EL (cell line): ENCODE data around the gene TMEM114.

Experiments
- DNase-seq: peaks from one replicate; pipeline ENCODE4 v3.0.0-alpha.2; 2016

Gene TMEM114

DNA sequence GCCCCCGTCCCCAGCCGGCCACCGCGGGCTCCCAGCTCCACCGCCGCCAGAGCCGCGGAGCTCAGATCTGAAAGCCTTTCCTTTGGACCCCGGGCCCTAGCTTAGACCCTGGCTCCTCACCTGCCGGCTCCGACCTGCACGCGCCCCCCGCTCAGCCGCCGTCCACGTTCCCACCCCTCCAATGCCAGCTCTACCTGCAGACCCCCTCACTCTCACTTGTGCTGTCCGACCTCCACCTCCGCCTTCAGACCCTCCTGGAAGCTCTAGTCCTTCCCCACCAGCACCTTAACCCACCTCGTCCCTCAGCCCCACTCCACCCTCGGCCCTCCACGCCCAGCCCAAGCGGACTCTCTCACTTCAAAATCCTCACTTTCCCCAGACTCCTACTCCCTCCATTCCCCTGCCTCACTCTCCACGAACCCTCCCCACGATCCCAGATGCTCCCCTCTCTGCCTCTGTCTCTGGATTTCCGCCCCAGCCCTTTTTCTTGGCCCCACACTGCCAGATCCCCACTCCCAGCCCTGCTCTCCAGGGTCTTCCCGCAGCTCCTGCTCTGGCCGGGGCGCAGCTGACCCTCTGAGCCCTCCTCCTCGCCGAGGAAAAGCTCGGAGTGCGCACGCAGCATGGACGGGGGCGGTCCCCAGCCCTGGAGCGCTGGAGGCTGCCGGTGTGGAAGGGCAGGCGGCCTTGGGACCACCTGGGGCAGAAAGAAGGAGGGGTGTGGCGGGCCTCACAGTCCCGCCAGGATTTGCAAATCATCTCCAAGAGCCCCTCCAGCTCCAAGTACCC lies at the start of gene TMEM114:
TMEM114 (minus strand) TSS at position 612 of the 789 bp plus-strand sequence. CDS start 673 bp downstream, outside the sequence.
- no peak for DNase-seq

DNA sequence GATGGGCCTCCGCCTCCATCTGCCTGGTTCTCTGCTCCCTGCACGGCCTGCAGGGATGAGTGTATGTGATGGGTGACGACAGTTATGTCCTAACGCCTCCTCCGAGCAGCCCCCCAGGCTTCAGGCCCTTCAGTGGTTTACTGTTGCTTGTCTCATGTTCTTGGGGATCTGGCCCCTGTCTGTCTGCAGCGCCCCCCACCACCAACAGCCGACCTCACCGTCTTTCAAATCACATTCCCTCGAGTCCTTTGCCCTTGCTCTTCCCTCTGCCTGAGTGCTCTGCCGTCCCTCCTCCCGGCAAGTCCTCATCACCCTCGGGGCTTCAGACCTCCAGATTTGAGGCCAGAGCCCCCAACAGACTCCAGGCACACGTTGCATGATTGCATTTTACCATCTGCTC lies 49.4 kb upstream of the TMEM114 start:
- no peak for DNase-seq

DNA sequence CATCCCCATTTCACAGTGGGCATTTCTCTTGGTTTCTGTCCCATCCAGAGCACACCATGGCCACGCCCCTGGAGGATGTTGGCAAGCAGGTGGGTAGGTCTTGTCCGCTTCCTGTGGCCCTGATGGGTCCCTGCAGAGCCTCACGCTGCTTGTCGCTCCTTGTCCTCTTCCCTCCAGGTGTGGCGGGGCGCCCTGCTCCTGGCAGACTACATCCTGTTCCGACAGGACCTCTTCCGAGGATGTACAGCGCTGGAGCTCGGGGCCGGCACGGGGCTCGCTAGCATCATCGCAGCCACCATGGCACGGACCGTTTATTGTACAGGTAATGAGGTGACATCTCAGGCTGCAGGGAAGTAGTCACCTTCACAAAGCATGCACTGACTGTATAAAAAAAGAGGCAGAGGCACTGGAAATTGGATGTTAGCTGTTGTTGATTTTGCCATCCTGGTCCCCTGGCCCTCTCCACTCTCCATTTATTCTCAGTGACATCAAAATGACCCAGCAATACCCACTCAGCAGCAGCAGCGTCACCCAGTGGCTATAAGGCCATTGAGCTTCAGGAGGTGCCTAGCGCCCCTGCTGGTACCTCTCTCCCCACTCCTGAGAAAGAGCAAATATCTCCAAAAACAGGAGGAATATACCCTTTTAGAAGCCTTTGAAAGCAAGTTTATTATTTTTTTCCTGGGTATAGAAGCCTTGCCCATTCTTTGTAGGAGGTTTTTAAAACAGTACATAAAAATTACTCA lies 44.9 kb upstream of the TMEM114 start:
- DNase-seq, result peak; percentile 7

DNA sequence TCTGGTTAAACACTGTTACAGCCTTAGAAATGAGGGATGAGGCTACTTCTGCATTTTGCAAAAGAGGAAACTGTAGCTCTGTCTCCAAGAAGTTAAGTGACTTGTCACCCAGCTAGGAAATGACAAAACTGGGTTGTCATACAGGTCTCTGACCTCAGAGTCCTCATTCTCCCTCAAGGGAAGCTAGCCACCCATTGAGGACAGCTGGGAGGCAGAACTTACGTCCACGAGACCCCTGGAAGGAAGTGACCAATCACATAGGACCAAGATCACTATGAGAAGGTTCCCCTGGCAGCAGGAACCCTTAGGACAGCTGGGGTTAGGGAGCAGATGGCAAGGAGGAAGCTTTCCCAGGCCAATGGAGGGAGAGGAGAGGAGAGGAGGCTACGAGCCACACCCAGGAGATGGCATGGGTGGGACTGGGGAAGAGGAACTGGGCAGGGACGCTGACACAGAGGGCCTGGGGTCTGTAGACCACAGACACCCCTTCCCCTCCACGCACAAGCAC lies 42.4 kb upstream of the TMEM114 start:
- DNase-seq, result no peak

DNA sequence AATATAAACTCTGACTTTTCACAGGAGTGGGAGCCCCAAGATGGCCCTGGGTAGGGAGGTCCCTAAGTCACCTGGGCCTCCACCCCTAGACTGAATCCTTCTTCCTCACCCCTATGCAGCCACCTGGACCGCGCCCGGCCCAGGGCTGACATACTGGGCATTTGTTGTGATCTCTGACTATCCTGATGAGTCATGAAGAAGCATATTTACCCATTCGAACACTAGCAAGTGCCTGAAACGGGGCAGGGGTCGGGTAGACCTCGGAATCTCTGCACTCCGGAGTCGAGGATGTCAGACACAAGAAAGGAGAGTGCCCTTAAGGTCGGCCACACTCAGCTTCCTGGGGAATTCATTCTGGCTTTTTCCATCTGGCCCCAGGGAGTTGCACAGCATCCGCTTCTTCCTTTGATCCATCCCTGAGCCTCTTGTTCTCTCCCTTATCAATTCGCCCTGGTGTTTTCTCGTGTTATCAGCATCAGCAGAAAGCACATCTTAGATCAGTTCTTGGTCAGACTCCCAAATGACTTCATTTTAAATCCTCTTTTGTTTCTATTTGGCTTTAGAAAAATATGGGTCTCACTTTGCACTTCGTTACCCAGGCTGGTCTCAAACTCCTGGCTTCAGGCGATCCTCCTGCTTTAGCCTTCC lies 41.6 kb upstream of the TMEM114 start:
- DNase-seq, result no peak

DNA sequence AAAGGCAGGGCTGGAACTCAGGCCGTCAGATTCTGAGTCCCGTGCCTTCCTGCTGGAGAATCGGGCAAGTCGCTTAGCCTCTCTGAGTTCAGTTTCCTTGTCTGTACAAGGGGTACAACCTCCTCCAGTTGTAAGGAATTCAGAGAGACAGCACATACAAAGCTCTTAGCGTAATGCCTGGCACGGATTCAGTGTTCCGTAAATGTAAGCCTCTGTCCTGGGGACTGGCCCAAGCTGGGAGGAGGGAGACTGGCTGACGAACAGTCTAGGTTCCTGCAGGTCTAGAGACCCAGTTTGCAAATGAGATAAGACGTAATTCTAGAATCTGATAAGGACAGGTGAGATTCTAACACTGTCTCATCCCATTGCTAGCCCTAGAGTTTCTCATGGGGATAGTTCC lies 41.1 kb upstream of the TMEM114 start:
- DNase-seq, result no peak

DNA sequence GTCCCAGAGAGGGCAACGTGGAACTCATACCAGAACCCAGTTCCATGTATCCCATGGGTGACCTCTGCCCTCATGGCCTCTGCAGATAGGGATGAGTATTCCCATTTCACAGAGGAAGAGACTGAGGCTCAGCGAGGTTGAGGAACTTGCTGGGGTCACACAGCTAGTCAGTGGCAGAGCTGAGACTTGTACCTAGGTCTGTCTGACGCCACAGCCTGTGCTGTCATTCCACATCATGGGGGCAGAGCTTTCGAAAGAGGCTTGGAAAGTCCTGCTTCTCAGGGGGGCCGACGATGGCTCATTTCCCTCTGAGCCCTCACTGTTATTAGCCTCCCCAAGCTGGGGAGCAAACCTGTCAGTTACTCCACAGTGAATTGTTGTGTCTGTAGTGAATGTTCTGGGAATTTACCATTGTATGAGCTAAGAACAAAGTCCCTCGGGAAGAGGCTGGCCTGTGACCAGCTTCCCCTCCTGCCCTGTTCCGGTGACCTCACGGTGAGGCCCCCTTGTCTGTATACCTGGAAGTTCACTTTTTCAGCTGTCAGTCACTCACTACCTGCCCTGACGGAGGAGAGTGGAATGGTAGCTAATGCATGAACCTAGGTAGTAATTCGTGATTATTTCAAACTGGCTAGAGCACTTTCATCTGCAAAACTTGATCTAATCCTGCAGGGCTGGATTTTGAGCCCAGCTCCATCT lies 40.1 kb upstream of the TMEM114 start:
- DNase-seq, result no peak

DNA sequence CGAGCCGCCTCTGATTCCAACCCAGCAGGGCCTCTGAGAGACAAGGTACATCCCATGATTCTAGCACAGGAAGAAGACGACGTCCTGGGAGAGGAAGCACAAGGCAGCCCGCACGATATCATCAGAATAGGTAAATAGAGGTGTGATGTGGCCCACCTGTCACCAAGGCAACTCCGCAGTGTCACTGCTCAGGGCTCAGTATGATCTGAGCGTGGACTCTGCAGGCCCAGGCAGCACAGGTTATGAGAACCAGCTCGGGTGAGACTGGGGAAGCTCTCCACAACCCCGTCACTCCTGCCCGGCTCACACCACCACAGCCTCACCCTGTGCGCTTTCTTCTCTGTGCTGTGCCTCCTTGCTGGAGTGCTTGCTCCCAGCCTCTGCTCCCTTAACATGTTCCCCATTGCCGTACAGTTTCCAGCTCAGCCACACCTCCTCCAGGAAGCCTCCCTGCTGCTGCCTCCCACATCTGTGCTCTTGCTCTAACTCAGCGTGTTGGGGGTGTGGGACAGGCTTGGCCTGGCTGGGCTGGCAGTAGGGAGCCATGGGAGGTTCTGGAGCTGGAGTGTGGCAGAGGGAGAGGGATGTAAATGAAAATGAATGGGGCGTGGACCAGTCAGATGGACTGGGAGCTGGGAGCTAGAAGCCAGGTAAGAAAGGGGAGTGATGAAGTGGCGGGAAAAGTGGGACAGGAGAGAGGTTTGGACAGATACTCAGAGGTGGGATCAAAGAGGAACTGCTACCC lies 38.8 kb upstream of the TMEM114 start:
- DNase-seq, result no peak

DNA sequence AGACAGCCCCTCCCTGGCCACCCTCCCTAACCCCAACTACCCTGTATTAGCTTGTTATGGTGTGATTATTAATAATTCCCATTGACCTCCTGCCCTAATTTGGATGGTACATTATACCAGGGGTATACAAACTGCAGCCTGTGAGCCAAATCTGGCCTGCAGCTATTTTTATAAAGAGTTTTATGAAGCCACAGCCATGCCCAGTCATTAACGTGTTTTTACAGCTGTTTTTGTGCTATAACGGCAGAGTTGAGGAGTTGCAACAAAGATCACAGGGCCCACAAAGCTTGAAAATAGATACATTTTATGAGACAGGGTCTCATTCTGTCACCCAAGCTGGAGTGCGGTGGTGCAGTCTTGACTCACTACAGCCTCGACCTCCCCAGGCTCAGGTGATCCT lies 37.1 kb upstream of the TMEM114 start:
- DNase-seq, result no peak

DNA sequence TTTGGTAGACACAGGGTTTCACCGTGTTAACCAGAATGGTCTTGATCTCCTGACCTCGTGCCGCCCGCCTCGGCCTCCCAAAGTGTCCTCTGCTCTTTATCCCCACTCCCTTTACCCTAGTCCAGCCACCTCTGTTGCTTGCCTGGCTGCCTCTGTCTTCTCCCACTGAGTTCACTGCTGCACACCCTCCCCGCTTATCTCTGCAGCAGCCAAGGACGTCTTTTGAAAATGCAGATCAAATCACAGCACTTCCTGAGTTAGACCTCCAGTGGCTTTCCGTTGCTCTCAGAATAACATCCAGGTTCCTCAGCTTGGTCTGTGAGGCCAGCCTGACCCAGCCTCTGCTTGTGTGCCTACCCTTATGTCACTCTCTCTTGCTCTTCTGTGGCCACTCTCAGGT lies 36.6 kb upstream of the TMEM114 start:
- no peak for DNase-seq

DNA sequence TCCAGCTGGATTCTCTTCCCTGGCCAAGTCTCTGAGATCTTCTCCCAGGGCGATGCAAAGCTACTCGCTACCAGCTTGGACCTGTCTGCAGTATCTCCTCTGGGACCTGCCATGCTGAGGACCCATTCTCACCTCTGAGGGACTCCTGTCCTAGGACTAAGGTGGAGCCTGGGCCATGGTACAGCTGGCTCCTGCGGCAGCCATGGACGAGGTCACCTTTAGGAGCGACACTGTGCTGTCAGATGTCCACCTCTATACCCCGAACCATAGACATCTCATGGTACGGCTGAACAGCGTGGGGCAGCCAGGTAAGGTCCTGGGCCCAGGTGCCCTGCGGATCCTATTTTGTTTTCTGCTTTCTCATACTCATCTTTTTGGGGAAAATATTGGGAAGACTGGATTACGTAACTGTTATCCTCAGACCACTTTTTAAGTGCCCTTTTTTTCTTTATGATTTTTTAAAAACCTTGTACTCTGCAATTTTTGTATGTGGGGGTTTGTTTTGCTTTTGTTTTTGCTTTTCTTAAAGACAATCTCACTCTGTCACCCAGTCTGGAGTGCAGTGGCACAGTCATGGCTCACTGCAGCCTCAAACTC lies 35.3 kb upstream of the TMEM114 start:
- no peak for DNase-seq

DNA sequence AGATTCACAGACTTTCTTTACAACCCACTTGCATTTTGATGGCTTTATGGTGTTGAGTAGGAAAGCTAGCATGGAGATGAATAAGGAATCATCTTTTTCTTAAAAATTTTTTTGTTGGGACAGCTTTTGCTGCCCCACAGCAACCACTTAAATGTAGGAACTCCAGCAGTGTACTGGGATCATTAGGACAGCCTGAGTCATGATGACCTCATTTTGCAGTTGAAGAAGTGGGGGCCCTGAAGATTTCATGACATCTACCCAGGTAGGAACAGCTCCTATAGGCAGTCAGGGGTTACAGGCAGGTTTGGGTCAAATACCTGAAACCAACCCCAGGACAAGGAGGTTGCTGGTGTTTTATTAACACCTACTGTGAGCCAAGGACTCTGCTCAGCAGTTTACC lies 33.3 kb upstream of the TMEM114 start:
- DNase-seq, result peak; percentile 34

DNA sequence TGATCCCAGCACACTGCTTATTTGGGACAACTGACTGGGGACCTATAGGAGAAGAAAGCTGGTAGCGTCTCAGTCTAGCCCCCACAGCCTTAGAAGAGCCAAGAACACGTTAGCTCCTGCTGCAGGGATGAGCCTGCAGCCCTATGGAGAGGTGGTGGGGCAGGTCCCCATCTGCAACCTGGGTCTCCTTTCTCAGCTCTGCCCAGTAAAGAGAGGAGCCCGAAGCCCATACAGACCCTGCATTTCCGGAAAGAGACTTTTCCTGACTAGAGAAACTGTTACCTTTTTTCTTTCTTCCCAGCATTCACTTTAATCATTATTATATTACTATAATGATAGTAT lies 32.0 kb upstream of the TMEM114 start:
- DNase-seq, result no peak

DNA sequence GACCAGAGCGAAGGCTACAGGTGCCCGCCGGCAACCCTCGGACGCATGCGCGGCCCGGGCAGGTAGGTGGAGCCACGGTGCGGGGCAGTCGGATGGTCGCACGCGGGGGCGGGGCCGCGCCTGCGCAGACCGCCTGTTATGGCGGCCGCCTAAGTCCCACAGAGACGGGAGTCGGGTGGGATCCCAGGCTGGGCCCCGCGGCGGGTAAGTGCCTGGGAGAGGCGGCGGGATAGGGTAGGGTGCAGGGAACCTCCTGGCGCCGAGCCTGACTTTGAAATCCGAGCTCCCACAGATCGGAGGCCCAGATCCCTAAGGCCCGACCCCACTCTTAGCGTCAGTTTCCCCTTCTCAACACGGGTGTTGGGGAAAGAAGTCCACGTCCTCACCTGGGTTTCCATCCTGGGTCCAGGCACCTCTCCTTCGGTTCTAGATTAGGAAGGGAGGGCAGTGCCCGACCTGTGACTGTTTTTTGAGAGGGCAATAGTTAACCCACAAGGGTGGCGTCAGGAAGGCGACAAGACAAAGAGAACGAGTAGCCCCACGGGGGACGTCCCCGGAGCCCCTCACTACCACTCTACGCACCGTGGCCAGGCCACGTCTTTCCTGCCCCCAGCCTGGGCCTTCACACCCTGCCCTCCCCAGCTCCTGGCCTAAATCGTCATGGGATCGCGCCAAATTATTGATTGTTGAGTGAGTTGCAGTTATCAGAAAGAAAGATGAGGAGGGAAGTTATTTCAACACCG lies 31.4 kb upstream of the TMEM114 start, which contains the start of gene METTL22:
METTL22 (plus strand) TSS at position 127 of the 743 bp plus-strand sequence. CDS start 3,968 bp downstream, outside the sequence.
- DNase-seq, result peak; percentile 84

DNA sequence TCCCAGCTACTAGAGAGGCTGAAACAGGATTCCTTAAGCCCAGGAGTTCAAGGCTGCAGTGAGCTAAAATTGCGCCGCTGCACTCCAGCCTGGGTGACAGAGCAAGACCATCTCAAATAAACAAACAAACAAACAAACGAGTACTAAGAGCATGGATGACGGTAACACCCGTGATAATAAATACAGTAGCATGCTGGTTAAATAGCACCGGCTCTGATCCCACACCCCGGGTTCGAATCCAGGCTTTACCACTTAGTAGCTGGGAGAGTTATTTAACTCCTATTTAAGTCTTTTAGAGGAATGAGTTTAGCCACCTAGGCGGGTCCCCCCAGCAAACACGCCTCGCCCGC lies 30.9 kb upstream of the TMEM114 start:
- DNase-seq, result no peak

DNA sequence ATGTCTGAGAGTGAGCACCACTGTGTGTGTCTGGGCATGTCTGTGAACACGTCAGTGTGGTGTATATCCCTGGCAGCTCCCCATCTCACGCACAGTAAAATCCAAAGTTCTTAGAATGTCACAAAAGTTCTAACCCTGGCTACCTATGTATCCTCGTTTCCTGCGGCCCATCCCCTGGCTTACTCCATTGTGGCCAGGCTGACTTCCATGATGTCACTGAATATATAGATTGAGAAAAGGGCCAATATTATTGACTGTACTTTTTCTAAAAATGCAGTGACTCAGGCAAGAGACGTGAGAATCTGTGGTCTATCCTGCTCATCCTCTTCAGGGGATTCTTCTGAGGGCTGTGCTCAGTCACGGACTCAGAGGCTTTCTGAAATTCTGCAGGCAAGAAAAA lies 30.2 kb upstream of the TMEM114 start:
- peak; percentile 18 for DNase-seq

DNA sequence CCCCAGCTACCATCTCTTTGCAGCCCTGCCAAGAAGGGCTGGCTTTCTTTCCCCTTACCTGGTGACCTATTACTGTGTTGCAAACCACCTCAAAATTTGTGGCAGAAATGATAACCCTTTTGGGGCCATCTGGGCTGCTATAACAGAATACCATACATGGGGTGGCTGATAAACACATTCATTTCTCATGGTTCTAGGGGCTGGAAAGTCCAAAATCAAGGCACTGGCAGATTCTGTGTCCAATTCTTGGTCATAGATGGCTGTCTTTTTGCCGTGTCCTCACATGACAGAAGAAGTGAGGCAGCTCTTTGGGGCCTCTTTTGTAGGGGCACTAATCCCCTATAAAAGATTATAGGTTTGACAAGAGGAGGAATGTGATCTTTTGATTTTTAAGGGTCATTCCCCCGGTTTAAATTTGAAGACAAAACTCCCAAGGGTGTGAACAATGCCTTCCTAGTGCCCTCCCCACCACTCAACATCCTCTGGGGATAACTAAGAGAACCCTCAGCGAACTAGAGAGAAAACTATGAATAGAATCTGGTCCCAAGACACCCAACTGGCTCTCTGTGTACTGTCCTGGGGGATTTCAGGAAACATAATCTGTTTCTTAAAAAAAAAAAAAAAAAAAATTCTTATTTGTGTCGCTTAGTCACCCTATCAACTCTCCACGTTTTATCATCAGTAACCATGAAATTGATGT lies 29.5 kb upstream of the TMEM114 start:
- DNase-seq, result no peak

DNA sequence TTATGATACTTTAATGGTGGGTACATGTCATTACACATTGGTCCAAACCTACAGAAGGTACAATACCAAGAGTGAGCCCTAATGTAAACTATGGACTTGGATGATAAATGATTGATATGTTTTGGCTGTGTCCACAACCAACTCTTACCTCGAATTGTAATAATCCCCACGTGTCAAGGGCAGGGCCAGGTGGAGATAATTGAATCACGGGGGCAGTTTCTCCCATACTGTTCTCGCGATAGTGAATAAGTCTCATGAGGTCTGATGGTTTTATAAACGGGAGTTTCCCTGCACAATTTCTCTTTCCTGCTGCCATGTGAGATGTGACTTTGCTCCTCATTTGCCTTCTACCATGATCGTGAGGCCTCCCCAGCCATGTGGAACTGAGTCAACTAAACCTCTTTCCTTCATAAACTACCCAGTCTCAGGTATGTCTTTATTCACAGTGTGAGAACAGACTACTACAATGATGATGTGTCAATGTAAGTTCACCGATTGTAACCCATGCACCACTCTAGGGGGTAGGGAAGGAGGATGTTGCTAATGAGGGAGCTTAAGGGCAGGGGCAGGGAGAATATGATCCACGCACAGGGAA lies 24.2 kb upstream of the TMEM114 start:
- no peak for DNase-seq

DNA sequence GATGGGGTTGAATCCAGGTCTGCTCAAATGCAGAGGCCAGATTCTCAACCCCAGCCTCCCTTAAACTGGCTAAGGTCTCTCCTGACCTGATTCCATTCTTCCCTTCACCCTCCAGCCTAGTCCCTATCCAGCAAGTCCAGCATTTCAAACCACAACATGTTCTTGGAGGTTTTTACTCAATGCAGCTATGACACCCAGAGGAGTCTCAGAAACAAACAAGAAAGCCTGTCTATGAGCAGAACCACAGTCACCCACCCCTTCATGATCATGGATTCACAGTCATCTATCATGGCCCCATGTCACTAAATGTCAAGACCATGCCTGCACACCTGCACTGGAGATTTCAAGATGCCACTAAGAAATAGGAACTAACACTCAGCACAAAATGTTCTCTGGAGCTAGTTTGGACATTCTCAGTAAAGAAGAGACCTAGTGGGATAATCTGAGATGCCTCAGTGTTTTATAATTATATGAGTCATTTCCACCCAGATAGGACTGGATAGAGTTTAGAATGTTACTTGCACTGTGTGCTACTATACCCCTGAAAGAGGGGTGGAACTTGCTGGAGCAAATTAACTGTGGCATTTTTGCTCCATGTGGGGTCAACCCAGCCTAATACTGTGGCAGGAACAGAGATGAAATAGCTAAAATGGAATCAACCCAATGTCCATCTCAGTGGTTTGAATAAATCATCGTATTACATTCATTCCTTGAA lies 21.7 kb upstream of the TMEM114 start:
- DNase-seq, result peak; percentile 21
